ENCODE results near the gene SMIM15. TPM values are rescaled to one million over a fixed set of nuclear protein-coding genes. Genes with fewer than 3 reads are reported as not detected.
"Not testable (repeated sequence)": the region's sequence is repeated elsewhere in the genome, so short reads cannot be mapped to it uniquely, and the experiment has no call there.

SMIM15 gene
- 10 to 100 TPM; 48.5 to 50.9 TPM for total RNA-seq

- peaks cover 41% of the 10 kb centered on the region for H3K4me1 Mint-ChIP-seq
Measured at GRCh38 chr5:61162010-61162831, at the start of gene SMIM15. SMIM15 (minus strand) TSS chr5:61162468; CDS start chr5:61160171, 2,297 bp downstream.

GRCh38 chr5:61207884-61208283 is 45.6 kb upstream of the SMIM15 start:
- Mint-ChIP-seq H3K36me3 (ENCODE audit: low read depth) (no peaks in the 10 kb centered on the region), H3K27ac (no peak overlapping the region), H3K9me3 (peaks cover 23% of the 10 kb centered on the region), H3K4me3 (no peak overlapping the region), H3K4me1 (no peaks in the 10 kb centered on the region), H3K27me3 (peaks cover 17% of the 10 kb centered on the region)
- no peak for DNase-seq
- POLR2A ChIA-PET = no interaction called here
- CTCF ChIA-PET = no interaction called here

More at GRCh38 chr5:61162010-61162831, at the start of gene SMIM15:
- Mint-ChIP-seq H3K4me3 (peak within 1 kb of the TSS; percentile 93), H3K36me3 (ENCODE audit: low read depth) (peaks cover 43% of the 10 kb centered on the region), H3K27ac (peak within 1 kb of the TSS; percentile 89), H3K9me3 (no peaks in the 10 kb centered on the region), H3K27me3 (no peaks in the 10 kb centered on the region)
- ChIA-PET POLR2A (interaction anchor here (1.2 to 3.5 kb wide), 2 partner anchors 13 to 169 kb away, joined by 3 to 17 read pairs; partner anchors contain the start of gene ZSWIM6), CTCF (interaction anchor here (1.7 kb wide), 1 partner anchor 169 kb away, joined by 3 read pairs; no protein-coding TSS in a partner anchor)
- DNase-seq = peak; percentile 86

- Mint-ChIP-seq H3K4me3 (no peak overlapping the region), H3K36me3 (ENCODE audit: low read depth) (no peaks in the 10 kb centered on the region), H3K9me3 (peaks cover 19% of the 10 kb centered on the region), H3K27ac (no peak overlapping the region), H3K4me1 (peaks cover 6% of the 10 kb centered on the region), H3K27me3 (peaks cover 15% of the 10 kb centered on the region)
- DNase-seq = no peak
- ChIA-PET CTCF (no interaction called here), POLR2A (no interaction called here)
Measured at GRCh38 chr5:61205013-61205412, 42.7 kb upstream of the SMIM15 start.

GRCh38 chr5:61202213-61202612 is 39.9 kb upstream of the SMIM15 start:
- Mint-ChIP-seq H3K27ac (no peak overlapping the region), H3K36me3 (ENCODE audit: low read depth) (no peaks in the 10 kb centered on the region), H3K4me1 (peaks cover 6% of the 10 kb centered on the region), H3K9me3 (peaks cover 18% of the 10 kb centered on the region), H3K4me3 (no peak overlapping the region), H3K27me3 (peaks cover 24% of the 10 kb centered on the region)
- no peak for DNase-seq
- ChIA-PET POLR2A (no interaction called here), CTCF (no interaction called here)

GRCh38 chr5:61200582-61201155 is 38.4 kb upstream of the SMIM15 start:
- H3K9me3 Mint-ChIP-seq = peaks cover 15% of the 10 kb centered on the region
- no peak overlapping the region for H3K4me3 Mint-ChIP-seq
- no peak overlapping the region for H3K27ac Mint-ChIP-seq
- no peaks in the 10 kb centered on the region for H3K36me3 Mint-ChIP-seq (ENCODE audit: low read depth)
- peaks cover 27% of the 10 kb centered on the region for H3K27me3 Mint-ChIP-seq
- CTCF ChIA-PET = no interaction called here
- POLR2A ChIA-PET = no interaction called here
- DNase-seq = no peak
- peaks cover 10% of the 10 kb centered on the region for H3K4me1 Mint-ChIP-seq

GRCh38 chr5:61198606-61199005 is 36.3 kb upstream of the SMIM15 start:
- CTCF ChIA-PET = no interaction called here
- Mint-ChIP-seq H3K27me3 (peaks cover 30% of the 10 kb centered on the region), H3K27ac (no peak overlapping the region), H3K4me1 (peaks cover 10% of the 10 kb centered on the region), H3K9me3 (peaks cover 8% of the 10 kb centered on the region), H3K36me3 (ENCODE audit: low read depth) (no peaks in the 10 kb centered on the region), H3K4me3 (no peak overlapping the region)
- no peak for DNase-seq
- POLR2A ChIA-PET = no interaction called here

GRCh38 chr5:61187826-61188225 is 25.6 kb upstream of the SMIM15 start:
- H3K27me3 Mint-ChIP-seq; H3K4me3 Mint-ChIP-seq; DNase-seq; POLR2A ChIA-PET; H3K9me3 Mint-ChIP-seq; H3K27ac Mint-ChIP-seq; H3K36me3 Mint-ChIP-seq (ENCODE audit: low read depth); CTCF ChIA-PET; H3K4me1 Mint-ChIP-seq: not testable (repeated sequence)

GRCh38 chr5:61187352-61187751 is 25.1 kb upstream of the SMIM15 start:
- not testable (repeated sequence) for H3K36me3 Mint-ChIP-seq (ENCODE audit: low read depth); H3K4me3 Mint-ChIP-seq; H3K27me3 Mint-ChIP-seq

GRCh38 chr5:61186634-61187033 is 24.4 kb upstream of the SMIM15 start:
- CTCF ChIA-PET = no interaction called here
- Mint-ChIP-seq H3K27me3 (no peaks in the 10 kb centered on the region), H3K4me3 (no peak overlapping the region), H3K27ac (no peak overlapping the region), H3K9me3 (peaks cover 9% of the 10 kb centered on the region), H3K4me1 (no peaks in the 10 kb centered on the region), H3K36me3 (ENCODE audit: low read depth) (no peaks in the 10 kb centered on the region)
- DNase-seq = no peak
- POLR2A ChIA-PET = no interaction called here

More at GRCh38 chr5:61187352-61187751, 25.1 kb upstream of the SMIM15 start:
- H3K27ac Mint-ChIP-seq, CTCF ChIA-PET, DNase-seq, POLR2A ChIA-PET, H3K9me3 Mint-ChIP-seq, H3K4me1 Mint-ChIP-seq: not testable (repeated sequence)

- POLR2A ChIA-PET = no interaction called here
- no peaks in the 10 kb centered on the region for H3K27me3 Mint-ChIP-seq
Measured at GRCh38 chr5:61184708-61185107, 22.4 kb upstream of the SMIM15 start.

GRCh38 chr5:61183538-61183937 is 21.3 kb upstream of the SMIM15 start:
- POLR2A ChIA-PET = no interaction called here
- CTCF ChIA-PET = no interaction called here
- Mint-ChIP-seq H3K27ac (no peak overlapping the region), H3K36me3 (ENCODE audit: low read depth) (no peaks in the 10 kb centered on the region), H3K4me1 (peaks cover 2% of the 10 kb centered on the region), H3K4me3 (no peak overlapping the region), H3K9me3 (peaks cover 9% of the 10 kb centered on the region), H3K27me3 (peaks cover 1% of the 10 kb centered on the region)
- no peak for DNase-seq

More at GRCh38 chr5:61184708-61185107, 22.4 kb upstream of the SMIM15 start:
- Mint-ChIP-seq H3K4me3 (no peak overlapping the region), H3K27ac (no peak overlapping the region), H3K9me3 (peaks cover 9% of the 10 kb centered on the region), H3K36me3 (ENCODE audit: low read depth) (no peaks in the 10 kb centered on the region), H3K4me1 (peaks cover 2% of the 10 kb centered on the region)
- DNase-seq = no peak
- CTCF ChIA-PET = no interaction called here

GRCh38 chr5:61182449-61182848 is 20.2 kb upstream of the SMIM15 start:
- DNase-seq = no peak
- no peak overlapping the region for H3K27ac Mint-ChIP-seq
- H3K4me3 Mint-ChIP-seq = no peak overlapping the region
- CTCF ChIA-PET = no interaction called here
- H3K9me3 Mint-ChIP-seq = peaks cover 4% of the 10 kb centered on the region
- peaks cover 1% of the 10 kb centered on the region for H3K27me3 Mint-ChIP-seq
- no peaks in the 10 kb centered on the region for H3K36me3 Mint-ChIP-seq (ENCODE audit: low read depth)
- peaks cover 2% of the 10 kb centered on the region for H3K4me1 Mint-ChIP-seq
- POLR2A ChIA-PET = no interaction called here

- CTCF ChIA-PET = no interaction called here
- Mint-ChIP-seq H3K4me3 (no peak overlapping the region), H3K4me1 (peaks cover 2% of the 10 kb centered on the region), H3K9me3 (no peaks in the 10 kb centered on the region), H3K27ac (no peak overlapping the region), H3K36me3 (ENCODE audit: low read depth) (no peaks in the 10 kb centered on the region), H3K27me3 (peaks cover 1% of the 10 kb centered on the region)
- POLR2A ChIA-PET = no interaction called here
- DNase-seq = no peak
Measured at GRCh38 chr5:61180886-61181285, 18.6 kb upstream of the SMIM15 start.

GRCh38 chr5:61178702-61179101 is 16.4 kb upstream of the SMIM15 start:
- Mint-ChIP-seq H3K4me3 (no peak overlapping the region), H3K9me3 (no peaks in the 10 kb centered on the region), H3K27me3 (peaks cover 1% of the 10 kb centered on the region), H3K4me1 (peaks cover 2% of the 10 kb centered on the region), H3K36me3 (ENCODE audit: low read depth) (no peaks in the 10 kb centered on the region), H3K27ac (no peak overlapping the region)
- no peak for DNase-seq
- CTCF ChIA-PET = no interaction called here
- POLR2A ChIA-PET = no interaction called here
